ENCODE results near the gene FIGNL2.

Gene FIGNL2

GRCh38 chr12:51874000-51874399 is 25.5 kb upstream of the FIGNL2 start:
- DNase-seq: no peak

GRCh38 chr12:51873251-51873994 is 24.9 kb upstream of the FIGNL2 start:
- no peak for DNase-seq

- DNase-seq: no peak
Measured at GRCh38 chr12:51872689-51872981, 24.1 kb upstream of the FIGNL2 start.

DNA sequence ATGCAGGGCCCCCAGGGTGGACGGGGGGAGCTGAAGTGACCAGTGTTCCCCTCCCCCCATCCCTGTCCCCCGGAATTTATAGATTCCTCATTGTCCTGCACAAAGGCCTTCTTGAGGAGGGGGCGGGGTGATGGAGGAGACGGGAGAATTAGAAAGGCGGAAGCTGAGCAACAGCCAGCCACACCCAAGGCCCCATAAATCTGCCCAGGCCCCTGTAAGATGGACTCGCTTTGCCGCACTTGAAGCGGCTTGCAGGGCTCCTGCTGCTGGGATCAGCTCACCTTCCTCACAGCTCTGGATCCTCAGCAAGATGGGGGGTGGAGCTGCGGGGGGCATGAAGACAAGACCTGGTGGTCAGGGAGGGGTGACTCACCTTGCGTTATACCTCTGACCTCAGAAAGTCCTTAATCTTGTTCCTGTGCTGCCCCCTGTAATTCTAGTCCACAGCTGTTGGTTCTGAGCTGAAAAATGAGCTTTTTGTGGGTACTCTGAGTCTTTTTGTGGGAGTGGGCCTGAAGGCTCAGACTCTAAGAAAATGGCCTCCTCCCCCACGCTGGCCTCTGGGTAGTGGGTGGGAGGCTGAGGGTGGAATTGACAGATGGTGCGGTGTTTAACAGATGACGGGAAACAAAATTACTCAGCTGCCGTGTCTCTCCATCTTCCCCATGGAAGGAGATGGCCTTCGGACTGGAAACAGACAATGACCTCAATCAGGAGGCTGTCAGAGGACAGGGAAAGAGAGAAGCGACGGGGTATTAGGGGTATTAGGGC is 23.6 kb upstream of the FIGNL2 start:
- no peak for DNase-seq

- DNase-seq: no peak
Measured at GRCh38 chr12:51871126-51871525, 22.6 kb upstream of the FIGNL2 start.

- DNase-seq: no peak
Measured at GRCh38 chr12:51870504-51870903, 22.0 kb upstream of the FIGNL2 start.

GRCh38 chr12:51869931-51870330 is 21.4 kb upstream of the FIGNL2 start:
- DNase-seq: no peak

GRCh38 chr12:51869496-51869865 is 21.0 kb upstream of the FIGNL2 start:
- DNase-seq: no peak

- peak; percentile 7 for DNase-seq
Measured at GRCh38 chr12:51868821-51869495, 20.4 kb upstream of the FIGNL2 start.

DNA sequence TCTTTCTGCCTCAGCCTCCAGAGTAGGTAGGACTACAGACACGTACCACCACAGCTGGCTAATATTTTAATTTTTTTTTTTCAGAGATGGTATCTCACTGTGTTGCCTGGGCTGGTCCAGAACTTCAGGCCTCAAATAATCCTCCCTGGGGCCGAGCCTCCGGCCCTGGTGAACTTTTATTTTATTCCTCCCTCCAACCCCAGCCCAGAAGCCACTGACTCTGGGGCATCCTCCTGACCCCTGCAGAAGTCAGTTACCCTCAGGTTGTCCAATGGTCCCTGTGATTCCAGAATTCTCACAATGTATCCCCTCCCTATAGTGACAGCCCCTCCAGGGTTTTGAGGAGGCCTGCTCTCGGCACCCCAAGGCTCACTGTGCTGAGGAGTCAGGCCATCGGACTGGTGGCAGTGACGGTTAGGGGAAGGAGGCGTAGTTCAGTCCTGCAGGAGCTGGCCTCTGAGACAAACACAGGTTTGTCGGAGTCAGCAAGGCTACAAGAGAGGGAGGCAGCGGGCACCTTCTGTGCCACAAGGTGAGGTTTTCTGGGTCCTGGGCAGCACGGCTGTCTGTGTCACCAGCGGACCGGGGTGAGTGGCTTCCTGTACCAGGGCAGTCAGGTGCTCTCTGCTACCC is 19.4 kb upstream of the FIGNL2 start:
- no peak for DNase-seq

DNA sequence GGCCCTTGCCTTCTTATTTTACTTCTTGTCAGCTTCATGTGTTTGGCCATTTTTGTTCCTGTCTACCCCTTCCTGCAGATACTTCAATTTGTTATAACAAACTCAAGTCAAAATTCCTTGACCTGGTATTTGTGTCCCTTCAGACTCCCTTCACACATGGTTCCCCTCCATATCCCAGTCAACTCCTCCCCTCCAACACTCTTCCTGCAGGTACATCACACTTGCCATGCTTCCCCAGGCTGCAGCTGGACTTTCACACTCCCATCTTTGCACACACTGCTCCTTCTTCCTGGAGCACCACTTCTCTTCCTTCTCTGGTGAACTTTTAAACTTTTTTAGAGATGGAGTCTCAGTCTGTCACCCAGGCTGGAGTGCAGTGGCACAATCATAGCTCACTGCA is 18.9 kb upstream of the FIGNL2 start:
- no peak for DNase-seq

GRCh38 chr12:51866762-51867161 is 18.2 kb upstream of the FIGNL2 start:
- DNase-seq: no peak

DNA sequence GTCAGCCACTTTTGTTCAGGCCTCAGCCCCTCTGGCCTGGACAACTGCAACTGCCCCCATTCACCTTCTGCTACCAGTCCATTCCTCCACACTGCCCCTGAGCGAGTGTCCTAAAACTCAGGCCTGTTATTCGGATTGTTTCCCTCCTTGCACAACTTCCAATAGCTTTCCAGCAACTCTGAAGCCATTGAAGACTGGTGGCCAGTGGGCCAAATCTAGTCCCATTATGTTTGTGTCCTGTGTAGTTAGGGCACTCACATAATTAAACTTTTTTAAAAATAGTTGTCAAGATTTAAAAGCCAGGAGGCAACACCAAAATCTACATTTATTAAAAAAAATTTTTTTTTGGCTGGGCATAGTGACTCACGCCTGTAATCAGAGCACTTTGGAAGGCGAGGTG is 17.8 kb upstream of the FIGNL2 start:
- DNase-seq: no peak

- no peak for DNase-seq
Measured at GRCh38 chr12:51865757-51866270, 17.3 kb upstream of the FIGNL2 start.

DNA sequence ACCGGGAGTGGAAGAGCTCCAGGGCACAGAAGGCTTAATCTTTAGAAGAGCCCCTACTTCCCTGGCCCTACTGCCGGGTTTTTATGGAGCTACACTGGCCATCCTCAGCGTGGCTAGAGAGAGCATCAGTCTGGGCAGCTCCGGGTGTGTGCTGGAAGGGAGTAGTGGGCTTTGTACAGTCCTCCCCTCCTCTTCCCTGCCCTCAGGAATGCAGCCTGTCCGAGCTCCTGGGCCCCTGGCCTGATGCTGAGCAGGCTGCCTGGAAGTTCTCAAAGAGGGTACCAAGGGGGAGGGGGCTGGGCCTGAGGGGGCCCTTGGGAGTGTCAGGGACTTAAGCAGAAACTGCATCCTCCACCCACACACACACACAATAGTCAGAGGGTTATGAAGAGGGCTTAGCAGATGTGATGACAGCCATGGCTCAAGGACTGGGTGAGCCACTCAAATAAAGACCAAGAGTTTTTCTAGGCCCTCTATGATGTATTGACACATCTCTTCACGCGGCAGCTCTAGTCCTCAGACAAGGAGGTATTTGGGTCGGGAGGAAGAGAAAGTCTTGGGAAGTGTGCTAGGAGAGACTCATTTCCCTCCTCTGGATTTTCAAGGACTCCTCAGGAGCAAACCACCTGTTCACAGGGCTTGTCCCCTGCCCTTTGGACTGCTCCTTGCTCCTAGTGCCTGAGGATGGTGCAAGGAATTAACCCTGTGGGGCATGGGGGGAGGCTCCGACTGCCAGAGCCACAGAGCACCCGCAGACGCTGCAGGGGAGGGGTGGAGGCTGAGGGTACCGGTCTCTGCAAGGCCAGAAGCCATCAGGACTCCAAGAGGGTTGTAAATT is 16.5 kb upstream of the FIGNL2 start:
- peak; percentile 6 for DNase-seq

GRCh38 chr12:51863933-51864832 is 15.7 kb upstream of the FIGNL2 start:
- peak; percentile 61 for DNase-seq

GRCh38 chr12:51863363-51863932 is 14.9 kb upstream of the FIGNL2 start:
- peak; percentile 27 for DNase-seq

- peak; percentile 25 for DNase-seq
Measured at GRCh38 chr12:51862947-51863346, 14.4 kb upstream of the FIGNL2 start.

GRCh38 chr12:51860986-51861385 is 12.5 kb upstream of the FIGNL2 start:
- no peak for DNase-seq

- no peak for DNase-seq
Measured at GRCh38 chr12:51855586-51856428, 7.3 kb upstream of the FIGNL2 start.

Measured in DMS79 treated with DMSO at 0.1 percent for 48 hours (cell line).